HFFc6 (cell line): Measurements from ENCODE around the gene CPEB2. TPM values are rescaled to one million over a fixed set of nuclear protein-coding genes. Genes with fewer than 3 reads are reported as not detected.
A peak's percentile ranks its signal among the peaks of the same experiment; 100 is the strongest.

Experiments used
- DNase-seq: peaks from one replicate; pipeline ENCODE4 v3.0.0-alpha.2; 2018
- H3K27ac Mint-ChIP-seq: 2 replicates; pipeline ENCODE4 v1.8.0; 2020; ENCODE audit warnings: mild to moderate bottlenecking, mixed read lengths
- H3K27me3 Mint-ChIP-seq: 2 replicates; pipeline ENCODE4 v1.8.0; 2021; ENCODE audit warnings: mild to moderate bottlenecking, moderate library complexity, mixed read lengths; ENCODE audit not compliant: insufficient read depth
- H3K36me3 Mint-ChIP-seq: 2 replicates; pipeline ENCODE4 v1.8.0; 2021; ENCODE audit warnings: low read depth, mixed read lengths
- H3K4me1 Mint-ChIP-seq: 2 replicates; pipeline ENCODE4 v1.8.0; 2020; ENCODE audit warnings: low read depth, mixed read lengths
- H3K4me3 Mint-ChIP-seq: 2 replicates; pipeline ENCODE4 v1.8.0; 2020; ENCODE audit warnings: mild to moderate bottlenecking, moderate library complexity, mixed read lengths
- H3K9me3 Mint-ChIP-seq: 2 replicates; pipeline ENCODE4 v1.8.0; 2020; ENCODE audit warnings: mild to moderate bottlenecking, mixed read lengths
- total RNA-seq, 6 experiments: library from RNA; stranded (reverse); fragmentation: NEBNext Ultra II Directional; extraction: Animal tissue kit (Norgen Biotek cat#: 25700); gene quantifications; 2 replicates in 1 of 6; 3 replicates in 5 of 6; pipeline ENCODE4 v1.2.3, GENCODE V29; 2021
- TF ChIP-seq, protein P1 (sequence below): fragments of 200-600 bp; sonication (generic); IDR thresholded peaks from 2 replicates; pipeline ENCODE4 v1.5.0; 2021; ENCODE audit warnings: antibody characterized with exemption, mild to moderate bottlenecking

Gene CPEB2
- total RNA-seq, 6 experiments from 2014 or later: 18.9 to 27.8 (median 22.8) TPM

GRCh38 chr4:15037923-15038541 is 35.8 kb downstream of the CPEB2 start:
- peaks cover 10% of the 10 kb centered on the region; the same call in 1 of the 2 replicates for H3K9me3 Mint-ChIP-seq
- DNase-seq: no peak
- H3K27me3 Mint-ChIP-seq: peaks cover 1% of the 10 kb centered on the region; the same call in 1 of the 2 replicates
- peaks cover 47% of the 10 kb centered on the region for H3K36me3 Mint-ChIP-seq
- peaks cover 67% of the 10 kb centered on the region for H3K4me1 Mint-ChIP-seq
- TF ChIP-seq, protein P1, sequence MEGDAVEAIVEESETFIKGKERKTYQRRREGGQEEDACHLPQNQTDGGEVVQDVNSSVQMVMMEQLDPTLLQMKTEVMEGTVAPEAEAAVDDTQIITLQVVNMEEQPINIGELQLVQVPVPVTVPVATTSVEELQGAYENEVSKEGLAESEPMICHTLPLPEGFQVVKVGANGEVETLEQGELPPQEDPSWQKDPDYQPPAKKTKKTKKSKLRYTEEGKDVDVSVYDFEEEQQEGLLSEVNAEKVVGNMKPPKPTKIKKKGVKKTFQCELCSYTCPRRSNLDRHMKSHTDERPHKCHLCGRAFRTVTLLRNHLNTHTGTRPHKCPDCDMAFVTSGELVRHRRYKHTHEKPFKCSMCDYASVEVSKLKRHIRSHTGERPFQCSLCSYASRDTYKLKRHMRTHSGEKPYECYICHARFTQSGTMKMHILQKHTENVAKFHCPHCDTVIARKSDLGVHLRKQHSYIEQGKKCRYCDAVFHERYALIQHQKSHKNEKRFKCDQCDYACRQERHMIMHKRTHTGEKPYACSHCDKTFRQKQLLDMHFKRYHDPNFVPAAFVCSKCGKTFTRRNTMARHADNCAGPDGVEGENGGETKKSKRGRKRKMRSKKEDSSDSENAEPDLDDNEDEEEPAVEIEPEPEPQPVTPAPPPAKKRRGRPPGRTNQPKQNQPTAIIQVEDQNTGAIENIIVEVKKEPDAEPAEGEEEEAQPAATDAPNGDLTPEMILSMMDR: no peak
- no peak overlapping the region for H3K4me3 Mint-ChIP-seq
- no peak overlapping the region for H3K27ac Mint-ChIP-seq

- no peaks in the 10 kb centered on the region for H3K9me3 Mint-ChIP-seq
- DNase-seq: no peak
- H3K4me3 Mint-ChIP-seq: no peak overlapping the region; the same call in 1 of the 2 replicates
- no peaks in the 10 kb centered on the region for H3K27me3 Mint-ChIP-seq
- H3K36me3 Mint-ChIP-seq: peaks cover 35% of the 10 kb centered on the region
- peaks cover 50% of the 10 kb centered on the region for H3K4me1 Mint-ChIP-seq
- TF ChIP-seq, protein P1: no peak
- H3K27ac Mint-ChIP-seq: peak overlapping the region; percentile 45
Observed at GRCh38 chr4:15040916-15041463, 38.7 kb downstream of the CPEB2 start.

DNA sequence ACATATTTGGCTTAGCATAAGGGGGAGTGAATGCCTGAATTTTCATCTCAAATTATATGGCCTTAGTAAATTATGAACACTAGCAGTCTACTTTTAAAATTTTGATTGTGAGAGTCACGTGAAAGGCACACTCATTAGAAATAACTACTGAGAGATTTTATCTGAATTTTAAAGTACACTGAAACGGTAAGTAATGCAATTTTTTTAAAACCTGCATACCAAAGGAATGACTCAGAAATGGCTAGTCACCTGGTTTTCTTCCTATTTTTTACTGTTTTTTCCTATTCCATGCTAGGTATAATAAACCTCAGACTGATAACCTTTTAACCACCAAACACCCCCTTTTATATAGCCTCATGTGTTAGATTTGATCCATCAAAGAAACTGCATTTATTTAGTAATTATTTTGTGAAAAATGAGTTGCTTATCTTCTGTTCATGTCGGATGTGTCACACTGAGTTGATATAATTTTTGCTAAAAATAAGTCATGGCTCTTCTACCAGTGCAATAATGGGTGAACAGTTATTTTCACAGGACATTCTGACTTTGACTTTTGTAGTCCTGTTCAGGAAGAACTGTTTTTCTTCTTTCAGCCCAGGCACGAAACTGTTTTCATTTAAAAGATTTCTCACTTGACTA is 40.4 kb downstream of the CPEB2 start:
- TF ChIP-seq, protein P1: no peak
- peak overlapping the region; percentile 24 for H3K27ac Mint-ChIP-seq
- DNase-seq: peak; percentile 44
- H3K4me1 Mint-ChIP-seq: peaks cover 57% of the 10 kb centered on the region
- H3K27me3 Mint-ChIP-seq: no peaks in the 10 kb centered on the region
- no peaks in the 10 kb centered on the region for H3K9me3 Mint-ChIP-seq
- no peak overlapping the region for H3K4me3 Mint-ChIP-seq
- peaks cover 42% of the 10 kb centered on the region for H3K36me3 Mint-ChIP-seq

- no peaks in the 10 kb centered on the region for H3K27me3 Mint-ChIP-seq
- TF ChIP-seq, protein P1: peak; percentile 47; the same call in 1 of the 2 replicates
Observed at GRCh38 chr4:15043226-15043625, 40.9 kb downstream of the CPEB2 start.

DNA sequence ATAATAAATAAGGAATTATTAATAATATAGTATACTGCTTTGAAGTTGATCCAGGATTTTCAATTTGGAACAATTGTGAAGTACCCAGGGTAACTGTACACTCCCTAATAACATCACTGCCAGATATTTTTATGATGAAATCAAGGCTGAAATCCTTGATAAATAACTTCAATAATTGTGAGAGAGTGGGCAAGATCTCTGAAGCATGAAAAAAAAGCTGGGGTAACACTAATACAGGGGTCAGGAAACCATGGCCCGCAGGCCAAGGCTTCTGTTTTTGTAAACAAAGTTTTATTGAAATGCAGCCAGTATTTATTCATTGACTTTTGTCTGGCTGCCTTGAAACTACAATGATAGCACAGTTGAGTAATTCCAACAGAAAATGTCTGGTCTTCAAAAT is 41.6 kb downstream of the CPEB2 start:
- no peak overlapping the region for H3K4me3 Mint-ChIP-seq
- H3K4me1 Mint-ChIP-seq: peaks cover 60% of the 10 kb centered on the region
- peaks cover 46% of the 10 kb centered on the region for H3K36me3 Mint-ChIP-seq
- H3K27ac Mint-ChIP-seq: no peak overlapping the region
- TF ChIP-seq, protein P1: no peak
- H3K27me3 Mint-ChIP-seq: no peaks in the 10 kb centered on the region
- no peak for DNase-seq
- no peaks in the 10 kb centered on the region for H3K9me3 Mint-ChIP-seq

More at GRCh38 chr4:15043226-15043625, 40.9 kb downstream of the CPEB2 start:
- Mint-ChIP-seq H3K4me1 (peaks cover 56% of the 10 kb centered on the region), H3K27ac (no peak overlapping the region), H3K4me3 (no peak overlapping the region), H3K36me3 (peaks cover 44% of the 10 kb centered on the region), H3K9me3 (no peaks in the 10 kb centered on the region)
- DNase-seq: no peak
